SIG-M5 treated with dmso at 0.1 percent for 504 hours (cell line): ENCODE results near the gene RHBDL3.

Experiments used
- DNase-seq: peaks from one replicate; lab custom pipeline; 2025; ENCODE audit not compliant: unreplicated experiment; lab: John Stamatoyannopoulos, UW

The RHBDL3 gene

DNA sequence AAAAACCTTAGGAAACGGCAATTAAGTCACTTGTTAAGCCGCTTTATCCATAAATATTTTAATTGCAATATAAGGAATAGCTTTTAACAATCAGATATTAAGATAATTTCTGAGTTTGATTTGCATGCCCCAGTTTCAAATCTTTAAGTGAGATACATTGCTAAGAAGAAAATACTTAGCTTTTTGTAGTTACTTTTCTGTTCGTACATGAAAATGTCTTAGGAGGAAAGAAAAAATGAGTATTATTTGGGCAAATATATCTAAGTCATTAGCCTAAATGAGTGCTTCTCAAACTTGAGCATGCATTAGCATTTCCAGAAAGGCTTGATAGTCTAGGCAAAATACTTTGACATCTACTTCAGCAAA lies 90.7 kb downstream of the RHBDL3 start:
- no peak for DNase-seq

- no peak for DNase-seq
Observed at GRCh38 chr17:32356750-32357149, 91.1 kb downstream of the RHBDL3 start.

DNA sequence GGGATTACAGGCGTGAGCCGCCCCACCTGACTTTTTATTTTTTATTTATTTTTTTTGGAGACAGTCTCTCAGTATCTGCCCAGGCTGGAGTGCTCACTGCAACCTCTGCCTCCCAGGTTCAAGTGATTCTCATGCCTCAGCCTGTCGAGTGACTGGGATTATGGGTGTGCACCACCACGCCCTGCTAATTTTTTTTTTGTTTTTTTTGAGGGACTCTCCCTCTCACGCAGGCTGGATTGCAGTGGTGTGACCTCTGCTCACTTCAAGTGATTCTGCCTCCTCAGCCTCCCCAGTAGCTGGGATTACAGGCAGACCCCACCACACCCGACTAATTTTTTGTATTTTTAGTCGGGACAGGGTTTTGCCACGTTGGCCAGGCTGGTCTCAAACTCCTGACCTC lies 92.0 kb downstream of the RHBDL3 start:
- no peak for DNase-seq

DNA sequence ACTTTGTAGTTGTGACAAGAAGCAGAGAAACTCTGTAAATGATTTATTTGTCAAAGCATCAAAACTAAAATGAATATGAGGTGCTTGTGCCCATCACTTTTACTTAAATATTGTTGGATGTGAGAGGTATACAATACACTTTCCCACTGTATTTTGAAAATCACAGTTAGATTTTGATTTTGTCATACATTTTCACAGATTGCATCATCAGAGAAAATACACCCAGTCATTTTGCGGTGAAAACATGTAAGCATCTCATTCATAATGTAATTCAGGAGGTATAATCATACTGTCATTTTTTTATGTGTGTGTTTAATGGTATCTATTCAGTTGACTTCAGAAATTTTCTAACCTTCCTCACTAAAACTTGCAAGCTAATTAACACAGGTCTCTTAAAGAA lies 95.6 kb downstream of the RHBDL3 start:
- no peak for DNase-seq

DNA sequence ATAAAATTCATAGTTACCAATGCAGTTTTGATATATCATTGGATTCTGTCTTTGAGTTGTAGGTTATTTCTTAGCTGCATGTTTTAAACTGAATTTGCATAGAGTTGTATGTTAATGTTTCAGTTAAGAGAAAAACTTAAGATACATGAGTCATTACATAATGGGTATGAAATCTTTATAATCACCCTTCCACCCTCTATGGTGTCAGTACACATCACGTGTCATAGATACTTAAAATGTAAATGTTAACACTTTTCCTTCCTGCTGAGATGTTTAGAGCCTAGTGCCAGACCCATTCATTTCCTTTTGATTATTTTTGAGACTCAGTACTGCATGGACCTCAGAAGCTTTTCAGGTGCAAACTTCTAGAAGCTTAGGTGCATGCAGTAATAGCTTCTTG lies 104.8 kb downstream of the RHBDL3 start:
- no peak for DNase-seq
